ENCODE results near the gene RIPPLY2.
A peak's percentile ranks its signal among the peaks of the same experiment; 100 is the strongest.
"Not testable (repeated sequence)": the region's sequence is repeated elsewhere in the genome, so short reads cannot be mapped to it uniquely, and the experiment has no call there.

Gene RIPPLY2

GRCh38 chr6:83853178-83854000, at the start of gene RIPPLY2:
TSS of gene RIPPLY2 (plus strand) at chr6:83853360. CDS start at chr6:83853417, 57 bp downstream.
- peak; percentile 79 to 80 for DNase-seq

- DNase-seq: not testable (repeated sequence)
Observed at GRCh38 chr6:83803492-83803891, 49.7 kb upstream of the RIPPLY2 start.

- DNase-seq: peak in 1 of 2 donors; percentile 15
Observed at GRCh38 chr6:83804886-83805285, 48.3 kb upstream of the RIPPLY2 start.

GRCh38 chr6:83808005-83808404, 45.2 kb upstream of the RIPPLY2 start:
- DNase-seq: no peak

GRCh38 chr6:83808926-83809325, 44.2 kb upstream of the RIPPLY2 start:
- DNase-seq: no peak

- no peak for DNase-seq
Observed at GRCh38 chr6:83812595-83812994, 40.6 kb upstream of the RIPPLY2 start.

GRCh38 chr6:83815631-83816272, 37.4 kb upstream of the RIPPLY2 start:
- DNase-seq: no peak

GRCh38 chr6:83822629-83823169, 30.5 kb upstream of the RIPPLY2 start:
- no peak for DNase-seq

GRCh38 chr6:83824388-83824801, 28.8 kb upstream of the RIPPLY2 start:
- no peak for DNase-seq

GRCh38 chr6:83824831-83825230, 28.3 kb upstream of the RIPPLY2 start:
- no peak for DNase-seq

GRCh38 chr6:83827050-83827449, 26.1 kb upstream of the RIPPLY2 start:
- no peak for DNase-seq

GRCh38 chr6:83838727-83839126, 14.4 kb upstream of the RIPPLY2 start:
- DNase-seq: no peak

GRCh38 chr6:83844170-83844569, 9.0 kb upstream of the RIPPLY2 start:
- no peak for DNase-seq

GRCh38 chr6:83846291-83846690, 6.9 kb upstream of the RIPPLY2 start:
- DNase-seq: no peak

GRCh38 chr6:83847179-83847578, 6.0 kb upstream of the RIPPLY2 start:
- no peak for DNase-seq

GRCh38 chr6:83849127-83849526, 4.0 kb upstream of the RIPPLY2 start:
- no peak for DNase-seq

GRCh38 chr6:83849610-83850009, 3.5 kb upstream of the RIPPLY2 start:
- no peak for DNase-seq

GRCh38 chr6:83852528-83853177, 507 bp upstream of the RIPPLY2 start:
- no peak for DNase-seq

- no peak for DNase-seq
Observed at GRCh38 chr6:83854001-83854501, 891 bp downstream of the RIPPLY2 start.

- no peak for DNase-seq
Observed at GRCh38 chr6:83854766-83855165, 1.6 kb downstream of the RIPPLY2 start.

- peak; percentile 89 to 90 for DNase-seq
Observed at GRCh38 chr6:83859410-83860358, 6.5 kb downstream of the RIPPLY2 start, which contains the start of gene CYB5R4. TSS of gene CYB5R4 (plus strand) at chr6:83859689. CDS start at chr6:83859783, 94 bp downstream.

- DNase-seq: no peak
Observed at GRCh38 chr6:83860359-83860755, 7.2 kb downstream of the RIPPLY2 start.
